ENCODE results near the gene LCN10. TPM values are rescaled to one million over a fixed set of nuclear protein-coding genes. Genes with fewer than 3 reads are reported as not detected.

Gene LCN10
- total and polyA plus RNA-seq, 9 of the 15 experiments (the other 6 are each of a cell fraction or from before 2014, with no cell fraction given), result 0.10 to 0.21 (median 0.14) TPM; not detected in 6

DNA sequence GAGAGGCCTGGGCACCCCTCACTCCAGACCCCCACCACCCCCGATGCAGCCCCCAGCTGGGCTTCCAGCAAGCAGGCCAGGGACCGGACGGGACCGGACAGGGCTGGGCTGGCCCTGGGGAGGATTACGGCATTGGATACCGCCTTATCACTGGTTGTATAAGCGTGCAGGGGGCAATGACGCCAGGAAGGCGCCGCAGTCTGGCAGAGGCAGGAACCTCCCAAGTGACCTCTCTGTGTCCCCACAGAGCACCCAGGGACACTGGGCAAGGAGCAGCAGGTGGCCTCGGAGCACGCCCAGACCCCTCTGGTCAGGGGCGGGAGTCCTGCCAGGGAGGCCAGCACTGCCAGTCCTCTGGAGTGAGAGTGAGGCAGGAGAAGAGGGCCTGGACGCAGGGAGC, 22.3 kb upstream of the LCN10 start (continued):
- no peak for TF ChIP-seq ZNF197 (CRISPR knock-in tag; IDR thresholded peaks at IDR 0.05; ENCODE audit: low read depth)
- TF ChIP-seq ZFX (CRISPR knock-in tag; IDR thresholded peaks at IDR 0.05), result no peak

DNA sequence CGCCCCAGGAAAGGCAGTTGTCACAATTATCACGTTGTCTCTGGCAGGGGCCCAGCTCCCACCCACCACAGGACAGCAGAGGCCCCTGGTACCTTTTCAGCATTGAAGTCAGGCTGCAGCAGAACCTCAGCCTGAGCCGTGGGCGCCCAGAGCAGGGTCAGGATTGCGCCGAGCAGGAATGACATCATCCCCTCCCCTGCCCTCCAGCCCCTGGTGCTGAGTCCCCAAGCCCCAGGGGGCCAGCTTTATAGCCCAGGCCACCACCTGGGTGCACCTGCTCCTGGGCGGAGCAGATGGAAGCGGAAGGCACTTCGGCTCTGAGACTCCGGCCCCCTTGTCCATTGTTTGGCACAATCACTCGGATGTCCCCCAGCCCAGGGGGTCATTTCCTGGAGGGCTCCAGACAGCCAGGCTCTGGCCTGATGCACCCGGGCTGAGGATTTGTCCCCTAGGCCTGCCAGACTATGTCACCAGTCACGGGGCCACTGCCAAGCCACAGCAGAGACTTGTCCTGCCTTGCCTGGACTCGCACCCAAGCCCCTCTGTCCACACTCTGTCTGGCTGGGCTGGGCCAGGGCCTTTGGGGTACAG, 21.7 kb upstream of the LCN10 start, which contains the start of gene LCN15:
Gene LCN15 (minus strand): TSS at position 218 of the 591 bp plus-strand sequence. CDS start 30 bp downstream, at position 188.
- Histone ChIP-seq H3K27ac (ENCODE audit: extremely low read depth, low read depth, low read length) (no peak within 1 kb of the TSS), H3K9me3 (replicated peaks; ENCODE audit: control insufficient read depth, insufficient read depth, low read depth, low read length) (no peaks in the 10 kb centered on the region), H3K4me1 (replicated peaks in 1 of 2; ENCODE audit: control insufficient read depth in 2 of 2, insufficient read depth in 2 of 2, low read length in 2 of 2) (peaks cover 16 to 68% of the 10 kb centered on the region in 2 experiments; a peak in 4 of 5 replicates), H3K9ac (ENCODE audit: insufficient read depth in 1 of 2, low read depth in 2 of 2, low read length in 2 of 2) (peak within 1 kb of the TSS in 1 of 2 experiments; percentile 83; a peak in 2 of 4 replicates), H3K9me1 (ENCODE audit: control insufficient read depth, insufficient read depth, low read length) (no peaks in the 10 kb centered on the region), H2AFZ (ENCODE audit: low read depth, low read length) (peak within 1 kb of the TSS; percentile 80), H3K4me3 (no peak within 1 kb of the TSS), H3K79me2 (ENCODE audit: control insufficient read depth, insufficient read depth, low read length) (no peaks in the 10 kb centered on the region), H3K36me3 (ENCODE audit: control insufficient read depth, insufficient read depth, low read length) (no peaks in the 10 kb centered on the region), H3K4me2 (ENCODE audit: insufficient read depth, low read length) (peak within 1 kb of the TSS; percentile 58), H4K20me1 (replicated peaks; ENCODE audit: control insufficient read depth, insufficient read depth, low read length) (no peaks in the 10 kb centered on the region), H3K27me3 (ENCODE audit: control insufficient read depth in 2 of 2, insufficient read depth in 2 of 2, low read length in 2 of 2) (peaks cover 0 to 5% of the 10 kb centered on the region in 2 experiments; a peak in 1 of 5 replicates)
- in situ Hi-C loops (cut with MboI), result no loop called here
- no peak for ATAC-seq
- BruUV-seq (replicated peaks), result no TSS peak
- no peak for FAIRE-seq
- intact Hi-C loops (cut with micrococcal nuclease), result no loop called here
- no peak for DNase-seq (ENCODE audit: extremely low read depth in 1 of 4, low spot score in 3 of 4)
- POLR2A ChIA-PET, result interaction anchor here (1.5 kb wide), 1 partner anchor 38 kb away, joined by 4 read pairs; no protein-coding TSS in a partner anchor
- WGBS (ENCODE audit: insufficient coverage, low coverage, missing lambda C conversion rate), result 75% methylated on average over 14 of the region's 14 CpGs
- TF ChIP-seq, protein P1, sequence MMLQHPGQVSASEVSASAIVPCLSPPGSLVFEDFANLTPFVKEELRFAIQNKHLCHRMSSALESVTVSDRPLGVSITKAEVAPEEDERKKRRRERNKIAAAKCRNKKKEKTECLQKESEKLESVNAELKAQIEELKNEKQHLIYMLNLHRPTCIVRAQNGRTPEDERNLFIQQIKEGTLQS (IDR thresholded peaks at IDR 0.05), result peak; percentile 34
- TF ChIP-seq, protein P1 (CRISPR knock-in tag; conservative IDR thresholded peaks at IDR 0.05), result no peak
- no peak for TF ChIP-seq TEAD1 (CRISPR knock-in tag; IDR thresholded peaks at IDR 0.05)
- CTCF ChIA-PET (ENCODE audit: low intra/inter-chr PET ratio), result interaction anchor here (0.7 kb wide), 1 partner anchor 20 kb away, joined by 3 read pairs; no protein-coding TSS in a partner anchor
